Measurements from ENCODE around the gene SLC25A11. TPM values are rescaled to one million over a fixed set of nuclear protein-coding genes. Genes with fewer than 3 reads are reported as not detected.

Gene SLC25A11
- total RNA-seq, 1 experiment from 2014 or later = 75.1 TPM

GRCh38 chr17:4895121-4895520 is 44.7 kb downstream of the SLC25A11 start:
- Histone ChIP-seq H3K4me1 (ENCODE audit: control insufficient read depth in 1 of 2, insufficient read depth in 2 of 2, low read length in 2 of 2) (no peaks in the 10 kb centered on the region), H3K9me2 (ENCODE audit: insufficient read depth) (no peaks in the 10 kb centered on the region), H3K36me3 (ENCODE audit: control insufficient read depth in 1 of 2, insufficient read depth in 2 of 2, low read length in 2 of 2) (peaks cover 19 to 36% of the 10 kb centered on the region in 2 experiments), H3K4me3 (replicated peaks in 1 of 2; ENCODE audit: low read depth in 1 of 2, low read length in 2 of 2) (no peak overlapping the region), H3K79me2 (ENCODE audit: insufficient read depth, low read length) (no peaks in the 10 kb centered on the region), H3K4me2 (ENCODE audit: low read length) (no peak overlapping the region), H3K9me3 (ENCODE audit: control insufficient read depth in 1 of 2, insufficient read depth in 1 of 2, low read depth in 1 of 2, low read length in 2 of 2) (no peaks in the 10 kb centered on the region), H4K20me1 (ENCODE audit: insufficient read depth) (no peaks in the 10 kb centered on the region), H3K27me3 (ENCODE audit: insufficient read depth, low read length) (no peaks in the 10 kb centered on the region), H3K9ac (ENCODE audit: low read length) (no peak overlapping the region), H2AFZ (ENCODE audit: low read depth, low read length, poor library complexity, severe bottlenecking) (no peak overlapping the region), H3K27ac (ENCODE audit: low read depth, low read length) (no peak overlapping the region)
- ChIA-PET POLR2A (no interaction called here), RAD21 (ENCODE audit: low non-redundant PET in 1 of 2, low total read pairs in 2 of 2, uncharacterized antibody in 2 of 2, unreplicated experiment in 2 of 2) (no interaction called here), CTCF (no interaction called here)
- intact Hi-C loops (cut with micrococcal nuclease) = no loop called here
- no peak for DNase-seq (ENCODE audit: low read depth, low spot score)
- no peak for TF ChIP-seq SIN3A (IDR thresholded peaks at IDR 0.05; ENCODE audit: low read depth)
- no peak for TF ChIP-seq CBX3 (IDR thresholded peaks at IDR 0.05; ENCODE audit: low read depth)
- TF ChIP-seq, protein P1, sequence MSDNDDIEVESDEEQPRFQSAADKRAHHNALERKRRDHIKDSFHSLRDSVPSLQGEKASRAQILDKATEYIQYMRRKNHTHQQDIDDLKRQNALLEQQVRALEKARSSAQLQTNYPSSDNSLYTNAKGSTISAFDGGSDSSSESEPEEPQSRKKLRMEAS (IDR thresholded peaks at IDR 0.05) = no peak
- TF ChIP-seq JUND (IDR thresholded peaks at IDR 0.05) = no peak
- TF ChIP-seq ZBTB33 (IDR thresholded peaks at IDR 0.05; ENCODE audit: extremely low read depth, insufficient replicate concordance, low read length) = no peak
- TF ChIP-seq ZFX (IDR thresholded peaks at IDR 0.05) = no peak
- TF ChIP-seq CEBPB (IDR thresholded peaks at IDR 0.05; ENCODE audit: low read depth) = no peak
- TF ChIP-seq YY1 (IDR thresholded peaks at IDR 0.05; ENCODE audit: extremely low read depth, insufficient replicate concordance, low read depth, low read length) = no peak
- no peak for TF ChIP-seq CTCF (IDR thresholded peaks at IDR 0.05 in 2 of 3, conservative IDR thresholded peaks at IDR 0.05 in 1 of 3; ENCODE audit: borderline replicate concordance in 1 of 3, insufficient read depth in 1 of 3, low read depth in 2 of 3, low read length in 2 of 3)
- TF ChIP-seq SP1 (IDR thresholded peaks at IDR 0.05; ENCODE audit: low read depth) = no peak
- no peak for TF ChIP-seq REST (IDR thresholded peaks at IDR 0.05; ENCODE audit: low read depth)
- TF ChIP-seq, protein P2, sequence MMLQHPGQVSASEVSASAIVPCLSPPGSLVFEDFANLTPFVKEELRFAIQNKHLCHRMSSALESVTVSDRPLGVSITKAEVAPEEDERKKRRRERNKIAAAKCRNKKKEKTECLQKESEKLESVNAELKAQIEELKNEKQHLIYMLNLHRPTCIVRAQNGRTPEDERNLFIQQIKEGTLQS (IDR thresholded peaks at IDR 0.05) = no peak
- TF ChIP-seq FOSL1 (IDR thresholded peaks at IDR 0.05; ENCODE audit: low read depth) = no peak
- TF ChIP-seq TCF7L2 (IDR thresholded peaks at IDR 0.05; ENCODE audit: borderline replicate concordance, extremely low read depth, insufficient read depth, insufficient read length) = no peak
- TF ChIP-seq EZH2 (IDR thresholded peaks at IDR 0.05) = no peak
- no peak for TF ChIP-seq POLR2AphosphoS5 (IDR thresholded peaks at IDR 0.05; ENCODE audit: low read depth, low read length)
- TF ChIP-seq RAD21 (IDR thresholded peaks at IDR 0.05; ENCODE audit: low read depth) = no peak
- no peak for TF ChIP-seq POLR2A (IDR thresholded peaks at IDR 0.05; ENCODE audit: borderline replicate concordance, extremely low read depth, insufficient read depth, insufficient read length)
- no peak for TF ChIP-seq SRF (IDR thresholded peaks at IDR 0.05; ENCODE audit: low read depth)
- no peak for TF ChIP-seq ELF1 (IDR thresholded peaks at IDR 0.05; ENCODE audit: borderline replicate concordance, low read depth)
- BruUV-seq (replicated peaks) = no TSS peak
- ATAC-seq = no peak
